GM23338 (cell line): ENCODE measurements around the gene SRD5A2. TPM values are rescaled to one million over a fixed set of nuclear protein-coding genes. Genes with fewer than 3 reads are reported as not detected.

ENCODE experiments used
- ATAC-seq: fragments of 200-7000 bp; cut with Tn5 transposase; 3 replicates; pipeline ENCODE4 v1.9.1; 2020
- DNase-seq: peaks from one replicate; pipeline ENCODE4 v3.0.0-alpha.2; 2015; ENCODE audit warnings: low spot score
- H2AFZ ChIP-seq: fragments of 200-600 bp; sonication (generic); 2 replicates; pipeline ENCODE4 v1.8.0; 2016; ENCODE audit warnings: antibody characterized with exemption, mild to moderate bottlenecking, moderate library complexity
- H3F3A ChIP-seq: fragments of 200-600 bp; sonication (generic); replicated peaks from 2 replicates; pipeline ENCODE4 v1.8.0; 2017; ENCODE audit warnings: antibody characterized with exemption, mixed run types, low read depth
- H3K27ac ChIP-seq: fragments of 200-600 bp; sonication (generic); 2 replicates; pipeline ENCODE4 v1.6.1; 2016; ENCODE audit warnings: low read depth
- H3K27me3 ChIP-seq: fragments of 200-600 bp; sonication (generic); 2 replicates; pipeline ENCODE4 v1.8.0; 2016; ENCODE audit warnings: mild to moderate bottlenecking, mixed run types, moderate library complexity; ENCODE audit not compliant: insufficient read depth
- H3K36me3 ChIP-seq: fragments of 200-600 bp; sonication (generic); 2 replicates; pipeline ENCODE4 v1.8.0; 2016; ENCODE audit warnings: mild to moderate bottlenecking; ENCODE audit not compliant: insufficient read depth
- H3K4me1 ChIP-seq: fragments of 200-600 bp; sonication (generic); 2 replicates; pipeline ENCODE4 v1.8.0; 2016; ENCODE audit warnings: mild to moderate bottlenecking, moderate library complexity; ENCODE audit not compliant: insufficient read depth
- H3K4me2 ChIP-seq: fragments of 200-600 bp; sonication (generic); 2 replicates; pipeline ENCODE4 v1.7.1; 2017; ENCODE audit warnings: mixed run types
- H3K4me3 ChIP-seq: fragments of 200-600 bp; sonication (generic); 2 replicates; pipeline ENCODE4 v1.6.1; 2016; ENCODE audit warnings: mixed run types
- H3K79me2 ChIP-seq: fragments of 200-600 bp; sonication (generic); replicated peaks from 2 replicates; pipeline ENCODE4 v1.8.0; 2017; ENCODE audit warnings: mild to moderate bottlenecking; ENCODE audit not compliant: insufficient read depth
- H3K9me2 ChIP-seq: fragments of 200-600 bp; sonication (generic); 2 replicates; pipeline ENCODE4 v1.8.0; 2017; ENCODE audit not compliant: insufficient read depth
- H4K20me1 ChIP-seq: fragments of 200-600 bp; sonication (generic); replicated peaks from 2 replicates; pipeline ENCODE4 v1.8.0; 2017; ENCODE audit warnings: mild to moderate bottlenecking; ENCODE audit not compliant: insufficient read depth
- H3K27ac Mint-ChIP-seq: 2 replicates; pipeline ENCODE4 v1.8.0; 2020; ENCODE audit warnings: inconsistent platforms, mild to moderate bottlenecking, moderate library complexity, mixed read lengths
- H3K27me3 Mint-ChIP-seq: 3 replicates; pipeline ENCODE4 v1.8.0; 2022; ENCODE audit warnings: low read depth, mild to moderate bottlenecking, moderate library complexity, mixed read lengths, inconsistent platforms; ENCODE audit not compliant: insufficient read depth, poor library complexity
- H3K36me3 Mint-ChIP-seq: 3 replicates; pipeline ENCODE4 v1.8.0; 2021; ENCODE audit warnings: low read depth, mild to moderate bottlenecking, inconsistent platforms, moderate library complexity, mixed read lengths
- H3K4me1 Mint-ChIP-seq: 3 replicates; pipeline ENCODE4 v1.8.0; 2020; ENCODE audit warnings: mild to moderate bottlenecking, inconsistent platforms, mixed read lengths
- H3K4me3 Mint-ChIP-seq: 3 replicates; pipeline ENCODE4 v1.8.0; 2021; ENCODE audit warnings: moderate library complexity, mild to moderate bottlenecking, inconsistent platforms, mixed read lengths
- H3K9me3 Mint-ChIP-seq: 3 replicates; pipeline ENCODE4 v1.8.0; 2020; ENCODE audit warnings: moderate library complexity, mild to moderate bottlenecking, inconsistent platforms, mixed read lengths
- CREB1 ChIP-seq: fragments of 250-450 bp; sonication (Bioruptor Pico); IDR thresholded peaks from 2 replicates; pipeline ENCODE4 v1.5.0; 2020; ENCODE audit warnings: low read depth, mild to moderate bottlenecking, moderate library complexity
- CTCF ChIP-seq, 2 experiments: fragments of 200-600 bp in 1 of 2; sonication (generic) in 1 of 2; conservative IDR thresholded peaks; 2 replicates each; pipeline versions ENCODE4 v1.5.1 to v1.6.1; 2016 to 2017; ENCODE audit warnings: antibody characterized with exemption in 2 of 2, low read depth in 2 of 2, mild to moderate bottlenecking in 2 of 2, moderate library complexity in 1 of 2
- ETS1 ChIP-seq: IDR thresholded peaks from 2 replicates; pipeline ENCODE4 v1.6.1; 2016; ENCODE audit warnings: antibody characterized with exemption
- EZH2 ChIP-seq: fragments of 200-600 bp; sonication (generic); IDR thresholded peaks from one replicate; pipeline ENCODE4 v1.8.0; 2017; ENCODE audit warnings: antibody characterized with exemption, mild to moderate bottlenecking, low read depth; ENCODE audit not compliant: unreplicated experiment
- EZH2phosphoT487 ChIP-seq: fragments of 200-600 bp; sonication (generic); IDR thresholded peaks from one replicate; pipeline ENCODE4 v1.8.1; 2018; ENCODE audit warnings: antibody characterized with exemption; ENCODE audit not compliant: unreplicated experiment
- JUNB ChIP-seq: IDR thresholded peaks from one replicate; pipeline ENCODE4 v1.6.1; 2016; ENCODE audit warnings: antibody characterized with exemption; ENCODE audit not compliant: unreplicated experiment
- NANOG ChIP-seq: IDR thresholded peaks from 2 replicates; pipeline ENCODE4 v1.6.1; 2016; ENCODE audit warnings: antibody characterized with exemption, borderline replicate concordance
- POLR2AphosphoS5 ChIP-seq: IDR thresholded peaks from 2 replicates; pipeline ENCODE4 v1.6.1; 2016; ENCODE audit warnings: antibody characterized with exemption, low read depth
- REST ChIP-seq: IDR thresholded peaks from one replicate; pipeline ENCODE4 v1.6.1; 2018; ENCODE audit warnings: antibody characterized with exemption; ENCODE audit not compliant: unreplicated experiment
- STAT1 ChIP-seq: IDR thresholded peaks from one replicate; pipeline ENCODE4 v1.6.1; 2016; ENCODE audit warnings: antibody characterized with exemption; ENCODE audit not compliant: unreplicated experiment
- ZNF331 ChIP-seq: fragments of 250-450 bp; sonication (Bioruptor Pico); IDR thresholded peaks from 2 replicates; pipeline ENCODE4 v1.5.0; 2020; ENCODE audit warnings: low read depth, mild to moderate bottlenecking, moderate library complexity
- polyA plus RNA-seq: library from polyadenylated mRNA; unstranded; fragments of >200 nt; fragmentation: Nextera tagmentation; extraction: Ambion mirVana; gene quantifications from 2 replicates; pipeline ENCODE4 v1.2.1, GENCODE V29; 2016
- total RNA-seq: library from RNA; depleted of rRNA; stranded (reverse); fragments of >200 nt; shearing (Covaris generic); gene quantifications from 2 replicates; pipeline ENCODE4 v1.2.3, GENCODE V29; 2014

Gene SRD5A2
- total and polyA plus RNA-seq, 2 experiments from 2014 or later, result 0.03 to 0.05 TPM

GRCh38 chr2:31526946-31527732 is 53.6 kb downstream of the SRD5A2 start (continued):
- TF ChIP-seq REST (no peak), EZH2phosphoT487 (no peak), CTCF (conservative IDR thresholded peaks at IDR 0.05; ENCODE audit: low read depth in 2 of 2) (no peak), POLR2AphosphoS5 (no peak), ZNF331 (CRISPR knock-in tag) (no peak), STAT1 (no peak), JUNB (no peak), CREB1 (no peak), NANOG (no peak), ETS1 (no peak), EZH2 (no peak)

- Mint-ChIP-seq H3K36me3 (no peaks in the 10 kb centered on the region), H3K4me3 (no peak overlapping the region), H3K4me1 (no peaks in the 10 kb centered on the region), H3K9me3 (no peaks in the 10 kb centered on the region; the same call in 2 of the 3 replicates), H3K27me3 (peaks cover 2% of the 10 kb centered on the region), H3K27ac (no peak overlapping the region)
- no peak overlapping the region for H3K4me3 ChIP-seq
- ATAC-seq (no peak), DNase-seq (no peak)
- H3K9me2 ChIP-seq, result no peaks in the 10 kb centered on the region
- no peaks in the 10 kb centered on the region for H3K27me3 ChIP-seq
- no peaks in the 10 kb centered on the region for H3F3A ChIP-seq
- H2AFZ ChIP-seq, result 0 out of 2 replicates have a peak overlapping the region, but pooled peaks have one; percentile 23
- no peaks in the 10 kb centered on the region for H3K79me2 ChIP-seq
- no peaks in the 10 kb centered on the region for H4K20me1 ChIP-seq
- H3K36me3 ChIP-seq, result no peaks in the 10 kb centered on the region
- no peak overlapping the region for H3K27ac ChIP-seq
- no peak overlapping the region for H3K4me2 ChIP-seq
- H3K4me1 ChIP-seq, result no peaks in the 10 kb centered on the region
- TF ChIP-seq JUNB (no peak), STAT1 (no peak), CREB1 (no peak), EZH2 (no peak), ETS1 (no peak), POLR2AphosphoS5 (no peak), EZH2phosphoT487 (no peak), REST (no peak), ZNF331 (CRISPR knock-in tag) (no peak), CTCF (conservative IDR thresholded peaks at IDR 0.05; ENCODE audit: low read depth in 2 of 2) (no peak)
Measured at GRCh38 chr2:31525876-31526275, 54.9 kb downstream of the SRD5A2 start.
